Parathyroid adenoma (tissue), 2 donors: Measurements from ENCODE around the gene P2RY13.

Source experiments
- H2AFZ ChIP-seq: fragments of 300-600 bp; sonication (generic); one replicate; pipeline ENCODE4 v1.7.0; 2017; ENCODE audit warnings: antibody characterized with exemption, mild to moderate bottlenecking
- H3K27ac ChIP-seq: fragments of 300-600 bp; sonication (generic); one replicate; pipeline ENCODE4 v1.7.0; 2017
- H3K27me3 ChIP-seq: fragments of 300-600 bp; sonication (generic); one replicate; pipeline ENCODE4 v1.7.0; 2017; ENCODE audit warnings: low read length; ENCODE audit not compliant: control insufficient read depth, insufficient read depth
- H3K36me3 ChIP-seq: fragments of 300-600 bp; sonication (generic); one replicate; pipeline ENCODE4 v1.7.0; 2017; ENCODE audit warnings: low read length; ENCODE audit not compliant: control insufficient read depth, insufficient read depth
- H3K4me1 ChIP-seq: fragments of 300-600 bp; sonication (generic); one replicate; pipeline ENCODE4 v1.7.0; 2017; ENCODE audit warnings: control low read depth
- H3K4me2 ChIP-seq: fragments of 300-600 bp; sonication (generic); one replicate; pipeline ENCODE4 v1.7.0; 2017; ENCODE audit warnings: low read length
- H3K4me3 ChIP-seq: fragments of 300-600 bp; sonication (generic); one replicate; pipeline ENCODE4 v1.7.0; 2017; ENCODE audit warnings: low read depth, low read length
- H3K79me2 ChIP-seq: fragments of 300-600 bp; sonication (generic); one replicate; pipeline ENCODE4 v1.7.0; 2017; ENCODE audit warnings: control low read depth
- H3K9ac ChIP-seq: fragments of 300-600 bp; sonication (generic); one replicate; pipeline ENCODE4 v1.7.0; 2017; ENCODE audit warnings: mild to moderate bottlenecking
- H3K9me3 ChIP-seq: fragments of 300-600 bp; sonication (generic); one replicate; pipeline ENCODE4 v1.7.0; 2017; ENCODE audit warnings: low read length; ENCODE audit not compliant: control insufficient read depth
- TF ChIP-seq, protein P1 (sequence below): fragments of 300-600 bp; sonication (generic); IDR thresholded peaks from one replicate; pipeline ENCODE4 v1.7.0; 2017; ENCODE audit warnings: antibody characterized with exemption, mild to moderate bottlenecking
- donor health status: primary hyperparathyroidism.

P2RY13 gene

DNA sequence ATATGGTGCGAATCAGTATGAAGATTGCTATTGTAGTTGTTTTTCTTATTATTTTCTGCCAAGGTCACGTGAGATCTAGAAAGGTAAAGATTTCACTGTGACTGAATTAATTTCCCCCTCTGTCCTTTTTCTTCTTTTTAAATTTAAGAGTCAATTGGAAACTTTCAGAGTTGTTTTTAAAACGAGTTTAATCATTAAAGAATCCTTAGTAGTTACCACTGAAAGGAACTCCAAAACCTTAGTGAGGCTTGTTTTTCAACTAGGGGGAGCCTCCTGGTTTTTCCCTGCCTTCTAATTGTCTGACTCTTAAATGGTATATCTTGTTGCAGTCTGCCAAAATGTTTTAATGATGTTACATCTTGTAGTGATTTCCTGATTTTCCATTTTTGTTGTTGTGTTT is 37.6 kb upstream of the P2RY13 start:
- H3K9ac ChIP-seq: no peak overlapping the region
- TF ChIP-seq, protein P1, sequence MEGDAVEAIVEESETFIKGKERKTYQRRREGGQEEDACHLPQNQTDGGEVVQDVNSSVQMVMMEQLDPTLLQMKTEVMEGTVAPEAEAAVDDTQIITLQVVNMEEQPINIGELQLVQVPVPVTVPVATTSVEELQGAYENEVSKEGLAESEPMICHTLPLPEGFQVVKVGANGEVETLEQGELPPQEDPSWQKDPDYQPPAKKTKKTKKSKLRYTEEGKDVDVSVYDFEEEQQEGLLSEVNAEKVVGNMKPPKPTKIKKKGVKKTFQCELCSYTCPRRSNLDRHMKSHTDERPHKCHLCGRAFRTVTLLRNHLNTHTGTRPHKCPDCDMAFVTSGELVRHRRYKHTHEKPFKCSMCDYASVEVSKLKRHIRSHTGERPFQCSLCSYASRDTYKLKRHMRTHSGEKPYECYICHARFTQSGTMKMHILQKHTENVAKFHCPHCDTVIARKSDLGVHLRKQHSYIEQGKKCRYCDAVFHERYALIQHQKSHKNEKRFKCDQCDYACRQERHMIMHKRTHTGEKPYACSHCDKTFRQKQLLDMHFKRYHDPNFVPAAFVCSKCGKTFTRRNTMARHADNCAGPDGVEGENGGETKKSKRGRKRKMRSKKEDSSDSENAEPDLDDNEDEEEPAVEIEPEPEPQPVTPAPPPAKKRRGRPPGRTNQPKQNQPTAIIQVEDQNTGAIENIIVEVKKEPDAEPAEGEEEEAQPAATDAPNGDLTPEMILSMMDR: no peak
- no peak overlapping the region for H2AFZ ChIP-seq

GRCh38 chr3:151362751-151363174 is 33.4 kb upstream of the P2RY13 start:
- no peaks in the 10 kb centered on the region for H3K27me3 ChIP-seq
- TF ChIP-seq, protein P1: no peak
- H3K4me3 ChIP-seq: no peak overlapping the region
- H3K4me2 ChIP-seq: no peak overlapping the region
- no peaks in the 10 kb centered on the region for H3K79me2 ChIP-seq
- H2AFZ ChIP-seq: no peak overlapping the region
- no peak overlapping the region for H3K9ac ChIP-seq
- H3K36me3 ChIP-seq: no peaks in the 10 kb centered on the region
- H3K9me3 ChIP-seq: no peaks in the 10 kb centered on the region
- H3K4me1 ChIP-seq: no peaks in the 10 kb centered on the region
- no peak overlapping the region for H3K27ac ChIP-seq

More for the DNA sequence above, 37.6 kb upstream of the P2RY13 start:
- no peaks in the 10 kb centered on the region for H3K79me2 ChIP-seq
- H3K4me3 ChIP-seq: no peak overlapping the region
- no peaks in the 10 kb centered on the region for H3K36me3 ChIP-seq
- no peak overlapping the region for H3K27ac ChIP-seq
- no peak overlapping the region for H3K4me2 ChIP-seq
- H3K4me1 ChIP-seq: no peaks in the 10 kb centered on the region
- no peaks in the 10 kb centered on the region for H3K9me3 ChIP-seq
- H3K27me3 ChIP-seq: no peaks in the 10 kb centered on the region

- no peak overlapping the region for H3K4me3 ChIP-seq
- no peaks in the 10 kb centered on the region for H3K4me1 ChIP-seq
- no peak overlapping the region for H2AFZ ChIP-seq
- TF ChIP-seq, protein P1: no peak
- no peaks in the 10 kb centered on the region for H3K79me2 ChIP-seq
- H3K4me2 ChIP-seq: no peak overlapping the region
- H3K9ac ChIP-seq: no peak overlapping the region
- H3K9me3 ChIP-seq: no peaks in the 10 kb centered on the region
- H3K27me3 ChIP-seq: no peaks in the 10 kb centered on the region
- no peaks in the 10 kb centered on the region for H3K36me3 ChIP-seq
- no peak overlapping the region for H3K27ac ChIP-seq
Measured at GRCh38 chr3:151357463-151357850, 28.1 kb upstream of the P2RY13 start.

- no peaks in the 10 kb centered on the region for H3K36me3 ChIP-seq
- H3K27ac ChIP-seq: no peak overlapping the region
- no peak overlapping the region for H3K9ac ChIP-seq
- no peak overlapping the region for H2AFZ ChIP-seq
- H3K4me1 ChIP-seq: no peaks in the 10 kb centered on the region
- TF ChIP-seq, protein P1: no peak
- no peaks in the 10 kb centered on the region for H3K27me3 ChIP-seq
- H3K9me3 ChIP-seq: no peaks in the 10 kb centered on the region
- no peak overlapping the region for H3K4me2 ChIP-seq
- H3K4me3 ChIP-seq: no peak overlapping the region
- no peaks in the 10 kb centered on the region for H3K79me2 ChIP-seq
Measured at GRCh38 chr3:151356794-151357462, 27.6 kb upstream of the P2RY13 start.

DNA sequence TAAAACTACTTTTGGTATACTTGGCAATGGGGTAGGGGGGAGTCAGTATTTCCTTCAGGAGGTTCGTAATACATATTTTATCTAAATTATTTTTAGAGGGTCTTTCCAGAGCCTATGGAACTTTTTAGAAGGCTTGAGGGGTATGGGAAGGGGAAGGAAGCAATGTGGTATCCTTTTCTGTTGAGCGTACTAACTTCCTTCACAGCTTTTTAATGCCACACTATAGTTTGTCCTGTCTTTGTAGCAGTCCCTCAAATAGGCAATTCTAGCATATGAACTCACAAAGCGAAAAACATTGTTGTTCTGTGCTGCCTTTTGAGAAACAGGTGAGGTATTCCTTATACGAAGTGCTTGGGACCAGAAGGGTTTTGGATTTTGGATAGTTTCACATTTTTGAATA is 22.3 kb upstream of the P2RY13 start:
- Histone ChIP-seq H3K4me2 (no peak overlapping the region), H3K9me3 (no peaks in the 10 kb centered on the region), H3K27ac (no peak overlapping the region), H3K4me3 (no peak overlapping the region), H3K27me3 (no peaks in the 10 kb centered on the region), H3K9ac (no peak overlapping the region), H2AFZ (no peak overlapping the region), H3K4me1 (no peaks in the 10 kb centered on the region), H3K36me3 (no peaks in the 10 kb centered on the region), H3K79me2 (no peaks in the 10 kb centered on the region)
- TF ChIP-seq, protein P1: no peak
